ENCODE data around the gene SLC29A1. TPM values are rescaled to one million over a fixed set of nuclear protein-coding genes. Genes with fewer than 3 reads are reported as not detected.
"Not testable (repeated sequence)": the region's sequence is repeated elsewhere in the genome, so short reads cannot be mapped to it uniquely, and the experiment has no call there.

SLC29A1 gene
- 30.8 and 33.4 TPM in 2 replicates for total RNA-seq (2014; rRNA removed; shearing (Covaris generic))

DNA sequence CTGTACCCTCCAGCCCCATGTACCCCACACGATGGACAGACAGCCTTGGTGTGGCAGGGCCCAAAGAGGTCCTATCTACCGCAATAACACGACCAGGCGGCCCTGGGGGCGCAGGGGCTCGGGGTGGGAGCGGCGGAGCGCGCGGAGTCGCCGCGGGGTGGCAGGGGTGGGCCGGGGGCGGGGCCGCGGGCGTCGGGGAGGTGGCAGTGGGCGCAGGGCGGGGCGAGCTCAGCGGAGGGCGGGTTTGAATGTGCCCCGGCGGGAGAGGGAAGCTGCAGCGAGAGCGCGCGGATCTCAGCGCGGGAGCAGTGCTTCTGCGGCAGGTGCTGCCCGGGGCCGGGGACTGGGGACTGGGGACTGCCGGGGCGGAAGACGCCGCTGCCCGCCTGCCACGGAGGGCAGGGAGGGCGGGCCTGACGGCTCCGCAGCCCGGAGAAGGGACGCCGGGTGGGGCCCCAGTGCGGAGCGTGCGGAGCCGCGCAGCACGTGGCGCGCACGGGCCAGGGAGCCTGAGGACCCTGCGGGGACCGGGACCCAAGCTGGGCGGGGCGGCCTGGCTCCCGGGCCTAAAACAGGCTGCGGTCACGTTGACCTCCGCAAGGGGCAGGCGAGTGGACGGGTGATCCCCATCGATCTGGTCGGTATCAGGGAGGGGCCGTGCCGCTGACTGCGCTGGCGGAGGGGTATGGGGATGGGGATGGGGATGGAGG lies at the start of gene SLC29A1:
TSS of gene SLC29A1 (plus strand) at position 277 of the 710 bp plus-strand sequence. CDS start 3,719 bp downstream, outside the sequence.
- DNase-seq (ENCODE audit: low spot score) = peak; percentile 63

DNA sequence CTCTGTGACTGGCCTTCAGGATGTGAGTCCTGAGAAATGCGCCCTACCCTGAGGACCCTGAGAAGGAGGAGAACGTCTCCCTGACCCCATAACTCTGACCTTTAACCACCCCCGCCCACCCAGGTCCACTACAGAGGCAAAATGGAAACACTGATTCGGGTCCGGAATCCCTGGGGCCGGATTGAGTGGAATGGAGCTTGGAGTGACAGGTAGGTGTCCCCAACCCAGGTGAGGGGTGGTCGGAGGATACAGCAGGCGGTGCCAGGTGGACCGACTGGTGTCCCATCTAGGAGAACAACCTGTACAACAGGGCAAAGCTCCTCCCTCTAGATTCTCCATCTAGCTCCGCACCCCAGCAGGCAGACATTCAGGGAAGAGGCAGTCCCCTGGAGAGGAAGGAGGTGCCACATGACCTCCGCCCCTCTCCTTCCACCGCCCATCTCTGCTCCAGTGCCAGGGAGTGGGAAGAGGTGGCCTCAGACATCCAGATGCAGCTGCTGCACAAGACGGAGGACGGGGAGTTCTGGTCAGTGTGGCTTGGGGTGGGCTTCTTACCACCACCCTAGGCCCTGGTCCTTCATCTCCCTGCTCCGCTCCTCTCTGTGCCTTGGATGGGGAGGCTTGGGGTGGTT lies 47.1 kb upstream of the SLC29A1 start:
- DNase-seq (ENCODE audit: low spot score) = no peak

DNA sequence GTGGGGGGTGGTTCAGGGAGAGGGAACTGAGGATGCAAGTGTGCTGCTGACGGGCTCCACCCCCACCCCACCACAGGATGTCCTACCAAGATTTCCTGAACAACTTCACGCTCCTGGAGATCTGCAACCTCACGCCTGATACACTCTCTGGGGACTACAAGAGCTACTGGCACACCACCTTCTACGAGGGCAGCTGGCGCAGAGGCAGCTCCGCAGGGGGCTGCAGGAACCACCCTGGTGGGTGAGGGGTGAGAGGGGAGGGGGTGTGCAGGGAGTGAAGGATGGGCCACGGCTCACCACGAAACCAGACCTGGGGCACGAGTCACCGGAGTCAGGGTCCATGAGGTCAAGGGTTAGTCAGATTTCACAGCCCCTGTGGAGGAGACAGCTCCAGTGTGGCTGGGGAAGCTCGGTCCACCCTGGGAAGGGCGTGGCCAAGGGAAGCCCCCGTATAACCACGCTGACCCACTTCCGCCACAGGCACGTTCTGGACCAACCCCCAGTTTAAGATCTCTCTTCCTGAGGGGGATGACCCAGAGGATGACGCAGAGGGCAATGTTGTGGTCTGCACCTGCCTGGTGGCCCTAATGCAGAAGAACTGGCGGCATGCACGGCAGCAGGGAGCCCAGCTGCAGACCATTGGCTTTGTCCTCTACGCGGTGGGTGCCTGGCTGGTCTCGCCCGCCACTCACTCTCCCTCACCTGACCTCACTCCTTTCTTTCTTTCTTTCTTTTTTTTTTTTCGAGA lies 46.5 kb upstream of the SLC29A1 start:
- DNase-seq (ENCODE audit: low spot score) = no peak

DNA sequence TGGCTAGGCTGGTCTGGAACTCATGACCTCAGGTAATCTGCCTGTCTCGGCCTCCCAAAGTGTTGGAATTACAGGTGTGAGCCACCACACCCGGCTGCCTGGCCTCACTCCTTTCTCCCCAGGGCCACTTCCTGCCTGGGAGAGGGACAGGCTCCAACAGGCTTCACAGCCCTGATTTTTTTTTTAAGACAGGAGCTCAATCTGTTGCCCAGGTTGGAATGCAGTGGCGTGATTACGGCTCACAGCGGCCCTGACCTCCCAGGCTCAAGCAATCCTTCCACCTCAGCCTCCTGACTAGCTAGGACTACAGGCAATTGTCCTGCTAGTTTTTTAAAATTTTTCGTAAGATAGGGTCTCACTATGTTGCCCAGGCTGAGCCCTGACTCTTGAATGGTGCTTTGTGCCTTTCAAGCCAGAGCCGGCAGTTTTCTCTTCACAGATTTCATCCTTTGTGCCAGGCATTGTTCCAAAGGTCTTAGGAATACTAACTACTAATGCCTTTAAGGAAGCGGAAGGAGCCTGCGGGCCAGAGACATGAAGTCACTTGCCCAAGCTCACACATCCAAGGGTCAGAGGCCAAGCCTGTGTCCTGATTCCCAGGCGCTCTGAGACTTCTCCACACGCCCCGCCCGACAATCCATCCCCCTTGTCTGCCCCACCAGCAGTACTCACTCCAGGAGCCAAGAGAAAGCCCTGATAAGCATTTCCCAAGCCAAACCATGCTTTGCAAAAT lies 45.5 kb upstream of the SLC29A1 start:
- DNase-seq (ENCODE audit: low spot score) = no peak

DNA sequence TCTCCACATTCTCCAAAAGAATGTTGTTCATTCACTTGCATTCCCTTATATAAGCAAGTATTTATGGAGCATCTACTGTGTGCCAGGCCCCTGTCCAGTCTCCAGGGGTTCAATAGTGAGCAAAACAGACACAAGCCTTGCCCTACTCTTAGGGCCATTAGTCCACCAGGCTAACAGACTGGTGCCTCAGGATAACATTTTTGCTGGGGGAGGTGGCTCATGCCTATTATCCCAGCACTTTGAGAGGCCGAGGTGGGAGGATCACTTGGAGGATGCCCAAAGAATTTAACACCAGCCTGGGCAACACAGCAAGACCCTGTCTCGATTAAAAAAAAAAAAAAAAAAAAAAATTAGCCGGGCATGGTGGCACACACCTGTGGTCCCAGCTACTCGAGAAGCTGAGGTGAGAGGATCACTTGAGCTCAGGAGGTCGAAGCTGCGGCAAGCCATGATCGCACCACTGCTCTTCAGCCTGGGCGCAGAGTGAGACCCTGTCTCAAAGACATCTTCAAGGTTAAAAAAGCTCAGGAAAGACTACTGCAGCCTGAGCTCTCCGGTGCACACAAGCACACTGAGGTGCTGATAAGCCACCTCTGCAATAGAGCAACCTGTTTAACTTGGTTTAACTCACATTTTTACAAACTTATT lies 44.8 kb upstream of the SLC29A1 start:
- DNase-seq (ENCODE audit: low spot score) = no peak

DNA sequence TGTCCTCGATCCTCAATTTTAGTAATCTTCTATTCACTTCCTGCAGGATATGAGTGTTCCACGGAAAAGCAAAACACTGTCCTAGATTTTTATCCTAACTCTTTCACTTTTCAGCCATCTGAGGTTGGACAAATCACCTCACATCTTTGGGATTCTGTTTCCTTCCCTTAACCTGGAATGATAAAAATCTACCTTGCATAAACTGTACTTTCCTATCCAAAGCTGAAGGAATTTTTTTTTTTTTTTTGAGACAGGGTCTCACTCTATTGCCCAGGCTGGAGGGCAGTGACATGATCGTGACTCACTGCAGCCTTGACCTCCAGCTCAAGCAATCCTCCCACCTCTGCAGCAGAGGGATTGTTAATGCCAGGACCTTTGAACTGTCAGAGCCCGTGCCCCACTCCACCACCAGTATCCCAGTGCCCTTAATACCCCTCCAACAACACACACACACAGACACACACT lies 44.3 kb upstream of the SLC29A1 start:
- no peak for DNase-seq (ENCODE audit: low spot score)

DNA sequence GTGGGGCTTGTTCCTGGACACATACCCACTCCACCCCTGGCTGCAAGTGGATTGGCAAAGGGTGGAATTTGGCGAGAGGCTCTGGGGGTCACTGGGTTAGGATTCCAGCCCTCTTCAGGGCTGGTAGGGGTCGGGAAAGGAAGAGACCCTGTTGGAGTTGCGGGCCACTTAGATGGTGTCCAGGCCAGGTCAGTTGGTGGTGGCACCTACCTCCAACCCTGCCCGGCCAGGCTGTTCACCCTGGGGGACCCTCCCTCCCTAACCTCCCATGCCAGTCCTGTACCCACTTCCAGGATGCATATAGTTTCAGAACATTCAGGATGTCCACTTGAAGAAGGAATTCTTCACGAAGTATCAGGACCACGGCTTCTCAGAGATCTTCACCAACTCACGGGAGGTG lies 43.7 kb upstream of the SLC29A1 start:
- DNase-seq (ENCODE audit: low spot score) = no peak

DNA sequence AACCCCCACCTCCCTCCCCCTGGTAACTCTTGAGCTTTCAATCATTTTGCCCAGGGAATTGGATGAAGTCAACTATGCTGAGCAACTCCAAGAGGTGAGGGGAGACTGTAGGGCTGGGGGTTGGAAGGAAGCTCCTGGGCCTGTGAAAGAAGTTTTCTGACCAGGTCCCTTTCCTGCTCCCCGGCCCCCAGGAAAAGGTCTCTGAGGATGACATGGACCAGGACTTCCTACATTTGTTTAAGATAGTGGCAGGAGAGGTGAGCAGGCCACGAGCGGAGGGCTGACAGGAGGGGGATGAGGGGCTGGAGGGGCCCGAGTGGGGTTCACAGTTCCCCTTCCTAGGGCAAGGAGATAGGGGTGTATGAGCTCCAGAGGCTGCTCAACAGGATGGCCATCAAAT lies 43.0 kb upstream of the SLC29A1 start:
- no peak for DNase-seq (ENCODE audit: low spot score)

DNA sequence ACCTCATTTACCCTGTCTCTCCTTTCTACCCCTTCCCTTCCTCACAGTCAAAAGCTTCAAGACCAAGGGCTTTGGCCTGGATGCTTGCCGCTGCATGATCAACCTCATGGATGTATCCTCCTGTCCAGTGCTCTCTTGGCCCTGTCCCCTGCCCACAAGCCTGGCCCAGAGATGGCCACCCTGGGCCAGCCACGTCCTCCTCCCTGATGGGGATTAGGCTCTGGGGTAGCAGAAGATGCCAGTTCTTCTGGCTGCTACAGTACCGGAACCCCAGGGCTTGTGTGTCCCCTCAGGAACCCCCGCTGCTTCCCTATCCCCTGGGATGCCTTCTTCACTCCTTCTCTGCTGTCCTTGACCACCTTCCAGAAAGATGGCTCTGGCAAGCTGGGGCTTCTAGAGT lies 42.5 kb upstream of the SLC29A1 start:
- no peak for DNase-seq (ENCODE audit: low spot score)

DNA sequence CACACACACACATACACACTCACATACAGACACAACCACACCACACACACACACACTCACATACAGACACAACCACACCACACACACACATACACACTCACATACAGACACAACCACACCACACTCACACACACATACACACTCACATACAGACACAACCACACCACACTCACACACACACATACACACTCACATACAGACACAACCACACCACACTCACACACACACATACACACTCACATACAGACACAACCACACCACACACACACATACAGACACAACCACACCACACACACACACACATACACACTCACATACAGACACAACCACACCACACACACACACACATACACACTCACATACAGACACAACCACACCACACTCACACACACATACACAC lies 41.6 kb upstream of the SLC29A1 start:
- not testable (repeated sequence) for DNase-seq (ENCODE audit: low spot score)

DNA sequence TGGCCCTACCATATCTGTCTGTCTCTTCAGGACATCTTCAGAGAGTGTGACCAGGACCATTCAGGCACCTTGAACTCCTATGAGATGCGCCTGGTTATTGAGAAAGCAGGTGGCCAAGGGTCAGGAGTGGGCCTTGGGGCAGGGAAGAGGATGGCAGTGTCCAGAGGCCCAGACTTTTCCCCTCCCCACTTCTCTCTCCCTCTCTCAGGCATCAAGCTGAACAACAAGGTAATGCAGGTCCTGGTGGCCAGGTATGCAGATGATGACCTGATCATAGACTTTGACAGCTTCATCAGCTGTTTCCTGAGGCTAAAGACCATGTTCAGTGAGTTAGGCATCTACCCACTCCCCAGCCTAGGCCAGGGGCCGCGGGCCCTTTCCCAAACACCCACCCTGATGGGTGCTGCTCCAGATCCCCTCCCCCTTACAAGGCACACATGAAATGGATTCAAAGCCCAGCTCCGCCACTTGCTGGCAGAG lies 40.4 kb upstream of the SLC29A1 start:
- no peak for DNase-seq (ENCODE audit: low spot score)

DNA sequence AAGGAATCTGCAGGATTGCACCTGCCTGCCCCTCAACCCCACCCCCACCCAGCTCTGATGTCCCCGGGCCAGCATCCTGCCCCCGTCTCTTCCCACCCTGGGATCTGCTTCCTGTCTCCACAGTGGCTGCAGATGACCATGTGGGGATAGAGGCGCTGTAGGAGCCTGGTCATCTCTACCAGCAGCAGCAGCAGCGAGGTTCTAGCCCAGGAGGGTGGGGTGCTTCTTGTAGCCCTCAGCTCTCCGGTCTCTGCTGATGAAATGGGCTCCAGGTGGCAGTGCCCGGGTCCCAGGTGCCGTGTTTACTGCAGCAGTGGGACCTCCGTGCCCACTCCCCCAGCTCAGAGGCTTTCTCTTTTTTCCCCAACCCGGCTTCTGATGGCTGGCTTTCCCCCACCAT lies 39.6 kb upstream of the SLC29A1 start:
- no peak for DNase-seq (ENCODE audit: low spot score)

DNA sequence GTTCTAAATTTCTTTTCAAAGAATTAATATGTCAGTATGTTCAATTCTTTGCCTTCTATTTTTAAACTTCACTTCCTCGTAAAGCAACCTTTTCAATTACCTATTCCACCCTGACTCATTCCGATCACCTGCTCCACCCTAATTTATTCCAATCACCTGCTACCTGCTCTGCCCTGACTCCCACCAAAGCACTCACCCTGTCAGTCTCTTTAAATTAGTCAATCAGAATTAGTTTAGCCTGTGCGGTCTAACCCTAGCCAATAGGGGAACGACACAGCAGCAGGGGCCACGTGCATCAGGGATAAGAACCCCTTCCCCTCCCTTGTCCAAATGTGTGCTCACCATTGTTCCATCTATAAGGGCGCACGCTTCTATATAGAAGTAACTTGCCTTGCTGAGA lies 38.0 kb upstream of the SLC29A1 start:
- DNase-seq (ENCODE audit: low spot score) = not testable (repeated sequence)

DNA sequence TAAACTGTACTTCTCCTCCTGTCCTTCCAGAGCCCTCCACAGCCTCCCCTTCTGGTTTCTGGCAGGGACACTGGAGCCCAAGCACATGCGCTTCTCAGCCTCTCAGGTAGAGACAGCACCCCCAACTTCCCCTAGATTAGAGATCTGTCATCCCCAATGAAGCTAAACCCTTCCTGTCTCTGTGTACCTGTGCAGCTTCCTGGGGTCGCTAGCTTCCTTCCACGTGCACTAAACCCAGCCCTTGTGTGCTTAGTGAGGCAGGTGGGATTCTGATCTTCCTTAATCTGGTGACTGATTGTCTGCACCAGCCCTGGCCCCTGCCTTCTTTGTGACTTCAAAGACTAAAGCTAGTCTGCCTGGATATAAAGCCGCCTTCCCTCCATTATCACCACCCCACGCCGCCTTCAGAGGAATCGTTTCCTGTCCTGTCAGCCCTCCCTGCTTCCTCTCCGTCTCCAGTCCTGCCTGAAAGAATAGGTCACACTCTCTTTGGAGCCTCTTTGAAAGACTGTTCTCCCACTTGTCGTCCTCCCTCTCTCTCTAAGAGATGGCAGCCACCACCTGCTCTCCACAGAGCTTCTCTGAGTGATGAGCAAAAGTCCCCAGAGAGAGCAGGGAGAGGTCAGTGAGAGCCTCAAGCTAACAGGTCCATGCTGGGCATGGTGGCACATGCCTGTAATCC lies 37.3 kb upstream of the SLC29A1 start:
- no peak for DNase-seq (ENCODE audit: low spot score)

DNA sequence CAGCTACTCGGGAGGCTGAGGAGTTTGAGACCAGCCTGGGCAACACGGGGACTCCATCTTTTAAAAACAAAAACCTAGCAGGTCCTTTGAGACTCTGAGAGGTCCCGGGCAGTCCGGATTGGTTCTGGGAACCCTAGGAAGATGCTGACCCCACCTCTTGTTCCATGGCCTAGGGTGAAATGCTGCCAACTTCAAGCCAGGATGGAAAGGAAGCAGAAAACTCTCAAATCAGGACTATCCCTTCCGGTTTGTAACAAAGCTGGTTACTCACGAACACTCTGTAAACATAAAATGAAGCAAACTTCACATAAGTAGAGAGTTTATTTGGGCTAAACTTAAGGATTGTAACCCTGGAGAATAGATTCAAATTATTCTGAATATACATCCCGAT lies 36.8 kb upstream of the SLC29A1 start:
- DNase-seq (ENCODE audit: low spot score) = no peak

DNA sequence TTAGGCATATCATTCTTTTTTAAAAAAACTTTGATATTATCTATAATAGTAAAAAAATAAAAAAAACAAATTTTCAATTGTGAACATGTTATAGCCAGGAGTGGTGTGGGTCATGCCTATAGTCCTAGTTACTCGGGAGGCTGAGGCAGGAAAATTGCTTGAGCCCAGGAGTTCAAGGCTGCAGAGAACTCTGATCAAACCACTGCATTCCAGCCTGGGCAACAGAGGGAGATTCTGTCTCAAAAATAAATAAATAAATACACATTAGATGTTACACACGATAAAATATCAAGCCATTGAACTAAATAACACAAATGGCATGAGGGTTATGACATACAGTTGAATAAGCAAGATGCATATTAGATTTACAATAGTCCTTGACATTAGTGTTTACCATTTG lies 34.6 kb upstream of the SLC29A1 start:
- no peak for DNase-seq (ENCODE audit: low spot score)

DNA sequence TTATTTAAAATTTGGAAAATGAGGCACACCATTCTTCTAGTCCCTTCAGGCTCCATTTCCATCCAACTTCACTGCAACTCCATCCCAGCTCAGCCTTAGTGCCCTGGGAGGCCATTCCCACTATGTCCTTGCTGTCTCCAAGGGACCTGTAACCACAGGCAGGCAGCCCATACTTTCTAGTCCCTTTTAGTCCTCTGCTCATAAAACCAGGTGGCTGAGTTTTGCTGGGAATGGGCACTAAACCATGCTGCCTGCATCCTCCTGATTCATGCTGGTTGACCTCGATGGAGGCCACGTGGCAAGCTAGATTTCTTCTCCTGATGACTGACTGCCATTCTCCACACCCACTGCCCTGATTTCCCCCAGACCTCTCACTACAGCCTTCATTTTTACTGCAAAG lies 34.1 kb upstream of the SLC29A1 start:
- DNase-seq (ENCODE audit: low spot score) = no peak

DNA sequence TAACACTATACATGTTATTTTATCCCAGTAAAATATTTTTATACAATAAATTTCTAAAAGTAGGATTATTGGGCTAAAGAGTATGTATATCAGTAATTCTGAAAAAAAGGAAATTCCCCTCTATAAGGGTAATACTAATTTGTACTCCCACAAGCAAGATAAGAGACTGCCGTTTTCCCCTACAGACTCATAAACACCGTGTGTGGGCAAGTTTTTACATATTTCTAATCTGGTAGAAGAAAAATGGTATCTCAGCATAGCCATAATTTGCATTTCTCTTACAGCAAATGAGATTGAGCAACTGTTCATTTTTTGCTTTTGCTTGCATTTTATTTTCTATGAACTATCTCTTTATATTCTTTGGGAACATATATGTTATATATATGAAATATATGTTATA lies 32.7 kb upstream of the SLC29A1 start:
- DNase-seq (ENCODE audit: low spot score) = no peak

DNA sequence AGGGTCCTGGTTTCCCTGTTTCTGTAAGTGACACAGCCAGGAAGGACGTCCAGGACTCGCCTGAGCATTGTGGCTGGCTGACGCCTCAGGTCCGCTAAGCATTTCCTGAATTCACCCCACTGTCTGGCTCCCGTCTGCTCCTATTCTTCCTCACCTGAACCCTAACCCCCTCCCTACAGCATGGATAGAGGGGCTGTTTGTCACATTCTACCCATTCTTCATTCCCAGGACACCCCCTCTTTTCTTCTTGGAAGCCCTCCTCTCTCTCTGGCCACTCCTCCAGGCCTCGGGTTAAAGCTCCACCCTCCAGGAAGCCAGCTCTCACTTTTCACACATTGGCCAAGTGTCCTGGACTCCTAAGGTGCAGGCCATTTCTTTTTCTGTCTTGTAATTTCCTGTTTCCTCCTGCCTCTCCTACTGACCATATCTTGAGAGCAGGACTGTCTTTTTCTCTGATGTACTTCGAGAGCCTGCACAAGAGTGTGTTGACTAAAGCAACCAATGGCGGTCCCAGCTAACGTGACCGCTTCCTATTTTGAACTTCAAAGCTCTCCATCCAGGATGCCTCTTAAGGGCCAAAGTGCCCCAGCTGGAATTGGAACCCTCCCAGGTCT lies 30.9 kb upstream of the SLC29A1 start:
- peak; percentile 30 for DNase-seq (ENCODE audit: low spot score)

DNA sequence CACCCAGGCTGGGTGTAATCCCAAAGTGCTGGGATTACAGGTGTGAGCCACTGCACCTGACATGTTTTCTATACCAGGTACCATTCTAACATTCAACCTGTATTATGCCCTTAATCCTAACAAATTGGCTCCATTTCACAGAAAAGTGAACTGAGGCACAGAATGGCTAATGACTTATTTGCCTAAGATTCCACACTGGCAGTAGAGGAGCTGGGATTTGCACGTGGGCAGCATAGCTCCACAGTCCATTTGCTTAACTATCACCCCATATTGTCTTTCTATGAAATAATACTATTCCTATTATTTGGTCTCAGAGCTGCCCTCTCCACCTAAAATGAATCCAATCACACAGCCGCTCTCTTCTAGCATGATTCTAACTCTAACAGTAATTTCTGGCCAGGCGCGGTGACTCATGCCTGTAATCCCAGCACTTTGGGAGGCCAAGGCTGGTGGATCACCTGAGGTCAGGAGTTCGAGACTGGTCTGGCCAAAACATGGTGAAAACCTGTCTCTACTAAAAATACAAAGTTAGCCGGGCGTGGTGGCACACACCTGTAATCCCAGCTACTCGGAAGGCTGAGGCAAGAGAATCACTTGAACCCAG lies 30.0 kb upstream of the SLC29A1 start:
- no peak for DNase-seq (ENCODE audit: low spot score)
